ENCODE data around the gene DONSON.
"Not testable (repeated sequence)": the region's sequence is repeated elsewhere in the genome, so short reads cannot be mapped to it uniquely, and the experiment has no call there.

DONSON gene

DNA sequence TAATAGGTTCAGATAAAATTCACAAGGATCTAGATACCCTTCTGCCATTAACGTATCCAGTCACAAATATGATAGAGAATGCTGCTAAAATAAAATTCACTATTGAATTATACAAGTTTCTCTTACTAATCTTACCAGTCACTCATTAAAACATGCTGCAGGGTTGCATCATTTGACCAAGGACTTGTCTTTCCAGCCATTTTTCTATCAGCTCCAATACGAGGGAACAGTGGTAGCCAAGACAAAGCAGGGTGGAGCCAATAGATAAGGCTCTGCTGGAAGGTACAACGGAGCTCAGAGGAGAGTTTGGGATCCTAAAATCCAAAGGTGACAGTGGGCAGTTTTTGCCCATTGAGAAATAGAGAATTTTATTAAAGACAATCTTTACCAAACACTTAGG is 4.0 kb downstream of the DONSON start:
- no peak overlapping the region for H3K4me3 ChIP-seq (ENCODE audit: low read depth, low read length)
- DNase-seq (ENCODE audit: low read depth) = no peak
- TF ChIP-seq, protein P1, sequence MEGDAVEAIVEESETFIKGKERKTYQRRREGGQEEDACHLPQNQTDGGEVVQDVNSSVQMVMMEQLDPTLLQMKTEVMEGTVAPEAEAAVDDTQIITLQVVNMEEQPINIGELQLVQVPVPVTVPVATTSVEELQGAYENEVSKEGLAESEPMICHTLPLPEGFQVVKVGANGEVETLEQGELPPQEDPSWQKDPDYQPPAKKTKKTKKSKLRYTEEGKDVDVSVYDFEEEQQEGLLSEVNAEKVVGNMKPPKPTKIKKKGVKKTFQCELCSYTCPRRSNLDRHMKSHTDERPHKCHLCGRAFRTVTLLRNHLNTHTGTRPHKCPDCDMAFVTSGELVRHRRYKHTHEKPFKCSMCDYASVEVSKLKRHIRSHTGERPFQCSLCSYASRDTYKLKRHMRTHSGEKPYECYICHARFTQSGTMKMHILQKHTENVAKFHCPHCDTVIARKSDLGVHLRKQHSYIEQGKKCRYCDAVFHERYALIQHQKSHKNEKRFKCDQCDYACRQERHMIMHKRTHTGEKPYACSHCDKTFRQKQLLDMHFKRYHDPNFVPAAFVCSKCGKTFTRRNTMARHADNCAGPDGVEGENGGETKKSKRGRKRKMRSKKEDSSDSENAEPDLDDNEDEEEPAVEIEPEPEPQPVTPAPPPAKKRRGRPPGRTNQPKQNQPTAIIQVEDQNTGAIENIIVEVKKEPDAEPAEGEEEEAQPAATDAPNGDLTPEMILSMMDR (IDR thresholded peaks at IDR 0.05; ENCODE audit: low read depth, low read length) = no peak
- TF ChIP-seq POLR2A (IDR thresholded peaks at IDR 0.05; ENCODE audit: extremely low read depth, insufficient read length) = no peak
- TF ChIP-seq, protein P2, sequence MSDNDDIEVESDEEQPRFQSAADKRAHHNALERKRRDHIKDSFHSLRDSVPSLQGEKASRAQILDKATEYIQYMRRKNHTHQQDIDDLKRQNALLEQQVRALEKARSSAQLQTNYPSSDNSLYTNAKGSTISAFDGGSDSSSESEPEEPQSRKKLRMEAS (IDR thresholded peaks at IDR 0.05; ENCODE audit: low read depth, low read length) = no peak
- no peak for TF ChIP-seq MYC (IDR thresholded peaks at IDR 0.05; ENCODE audit: low read depth, low read length)

DNA sequence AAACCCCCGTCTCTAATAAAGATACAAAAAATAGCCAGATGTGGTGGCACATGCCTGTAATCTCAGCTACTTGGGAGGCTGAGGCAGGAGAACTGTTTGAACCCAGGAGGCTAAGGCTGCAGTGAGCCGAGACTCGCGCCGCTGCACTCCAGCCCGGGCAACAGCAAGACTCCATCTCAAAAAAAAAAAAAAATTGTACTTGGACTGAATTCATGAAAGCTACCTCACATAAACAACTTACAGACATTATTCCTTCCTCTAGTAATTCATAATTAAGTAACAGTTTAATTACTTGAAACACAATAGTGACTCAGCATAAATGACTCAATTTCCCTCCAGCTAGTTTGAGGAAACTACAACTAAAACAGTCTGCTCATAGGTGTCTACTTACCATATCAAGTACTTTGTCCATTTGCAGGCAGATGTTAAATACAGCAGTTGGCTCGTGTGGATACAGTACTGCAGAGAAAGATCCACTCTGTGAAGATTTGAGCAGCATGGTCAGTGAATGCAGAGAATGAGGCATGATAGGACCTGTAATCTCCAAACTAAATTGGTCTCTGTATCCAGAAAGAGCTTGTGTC is 9.4 kb downstream of the DONSON start:
- no peak for TF ChIP-seq POLR2A (IDR thresholded peaks at IDR 0.05; ENCODE audit: extremely low read depth, insufficient read length)
- TF ChIP-seq, protein P1 (IDR thresholded peaks at IDR 0.05; ENCODE audit: low read depth, low read length) = no peak
- no peak for TF ChIP-seq MYC (IDR thresholded peaks at IDR 0.05; ENCODE audit: low read depth, low read length)
- TF ChIP-seq, protein P2 (IDR thresholded peaks at IDR 0.05; ENCODE audit: low read depth, low read length) = no peak
- peak; percentile 52 for DNase-seq (ENCODE audit: low read depth)
- H3K4me3 ChIP-seq (ENCODE audit: low read depth, low read length) = no peak overlapping the region

DNA sequence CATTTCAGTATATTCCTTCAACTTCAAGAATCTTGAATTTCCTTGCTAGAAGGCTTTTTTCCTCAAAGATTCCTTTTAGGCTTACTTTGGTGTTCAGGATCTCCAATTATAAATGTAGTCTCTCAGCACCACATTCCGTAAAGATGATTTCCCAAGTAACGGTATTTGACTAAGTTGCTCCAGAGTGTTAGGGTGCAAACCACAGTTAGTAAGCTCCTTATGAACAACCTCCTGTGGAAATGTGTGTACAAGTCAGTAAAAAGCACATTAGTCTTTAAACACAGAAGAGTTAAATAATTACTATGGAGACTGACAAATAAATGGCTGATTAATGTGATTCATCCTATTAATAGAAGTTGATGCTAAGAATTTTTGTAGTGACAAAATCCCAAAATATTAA is 10.3 kb downstream of the DONSON start:
- H3K4me3 ChIP-seq (ENCODE audit: low read depth, low read length) = no peak overlapping the region
- TF ChIP-seq MYC (IDR thresholded peaks at IDR 0.05; ENCODE audit: low read depth, low read length) (no peak), POLR2A (IDR thresholded peaks at IDR 0.05; ENCODE audit: extremely low read depth, insufficient read length) (no peak)
- TF ChIP-seq, protein P1 (IDR thresholded peaks at IDR 0.05; ENCODE audit: low read depth, low read length) = no peak
- TF ChIP-seq, protein P2 (IDR thresholded peaks at IDR 0.05; ENCODE audit: low read depth, low read length) = no peak
- no peak for DNase-seq (ENCODE audit: low read depth)

DNA sequence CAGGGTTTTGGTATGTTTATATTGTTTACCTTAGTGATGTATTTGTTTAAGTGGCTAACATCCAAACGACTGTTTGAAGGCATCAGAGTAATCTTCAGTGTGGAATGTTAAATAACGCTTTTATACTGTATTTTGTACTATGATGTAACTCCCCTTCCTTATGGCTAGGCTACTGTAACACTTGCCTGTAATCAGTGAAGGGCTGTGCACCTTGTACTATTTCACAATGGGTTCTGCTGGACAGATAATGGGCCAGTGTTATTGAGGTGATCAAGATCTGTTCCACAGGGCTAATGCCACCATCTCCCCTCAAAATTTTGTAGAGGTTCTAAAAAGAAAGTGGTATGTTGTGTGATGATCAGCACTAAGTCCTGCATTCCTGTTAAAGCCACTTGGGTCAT is 11.7 kb downstream of the DONSON start:
- DNase-seq (ENCODE audit: low read depth); H3K4me3 ChIP-seq (ENCODE audit: low read depth, low read length): not testable (repeated sequence)

DNA sequence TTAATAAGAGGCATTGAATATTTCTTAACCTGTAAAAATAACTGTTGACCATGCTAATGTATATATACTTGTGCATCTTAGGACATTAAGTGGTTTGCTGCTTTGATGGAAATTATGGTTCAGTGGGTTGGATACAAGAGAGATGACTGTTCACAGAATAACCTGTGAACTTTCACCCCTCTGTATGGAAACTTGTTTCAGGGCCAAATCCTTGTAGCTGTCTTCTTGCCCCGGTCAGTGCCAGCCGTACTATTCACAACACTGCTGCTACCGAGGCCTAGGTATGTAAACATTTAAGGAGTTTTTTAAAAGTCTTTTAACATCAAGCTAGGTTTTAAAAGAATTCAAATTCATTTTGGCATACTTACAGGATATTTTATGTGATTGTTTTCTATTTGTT is 16.1 kb downstream of the DONSON start:
- H3K4me3 ChIP-seq (ENCODE audit: low read depth, low read length) = no peak overlapping the region
- TF ChIP-seq POLR2A (IDR thresholded peaks at IDR 0.05; ENCODE audit: extremely low read depth, insufficient read length) (no peak), MYC (IDR thresholded peaks at IDR 0.05; ENCODE audit: low read depth, low read length) (no peak)
- TF ChIP-seq, protein P1 (IDR thresholded peaks at IDR 0.05; ENCODE audit: low read depth, low read length) = no peak
- no peak for DNase-seq (ENCODE audit: low read depth)

DNA sequence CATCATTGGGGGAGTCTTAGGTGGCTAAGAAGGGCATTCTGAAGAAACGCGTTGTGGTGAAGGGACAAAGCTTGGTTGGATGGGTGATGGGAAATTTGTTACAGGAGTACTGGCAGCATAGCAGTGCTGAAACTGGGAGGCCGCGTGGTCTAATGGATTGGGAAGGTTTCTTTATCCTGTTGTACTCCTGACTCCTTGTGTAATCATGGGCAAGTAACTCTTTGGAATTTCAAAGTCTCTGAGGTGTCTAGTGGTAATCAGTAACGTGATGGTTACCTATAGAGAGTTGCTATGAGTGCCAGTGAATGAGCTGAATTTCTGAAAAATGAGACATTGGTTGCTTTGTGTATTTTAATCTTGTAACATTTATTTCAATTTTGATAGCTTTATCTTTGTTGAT is 18.5 kb downstream of the DONSON start:
- DNase-seq (ENCODE audit: low read depth) = no peak
- no peak overlapping the region for H3K4me3 ChIP-seq (ENCODE audit: low read depth, low read length)
- TF ChIP-seq, protein P2 (IDR thresholded peaks at IDR 0.05; ENCODE audit: low read depth, low read length) = no peak
- TF ChIP-seq MYC (IDR thresholded peaks at IDR 0.05; ENCODE audit: low read depth, low read length) = no peak
- TF ChIP-seq, protein P1 (IDR thresholded peaks at IDR 0.05; ENCODE audit: low read depth, low read length) = no peak
- TF ChIP-seq POLR2A (IDR thresholded peaks at IDR 0.05; ENCODE audit: extremely low read depth, insufficient read length) = no peak
